Daoy (cell line): ENCODE data around the gene NCF4. TPM values are rescaled to one million over a fixed set of nuclear protein-coding genes. Genes with fewer than 3 reads are reported as not detected.
A peak's percentile ranks its signal among the peaks of the same experiment; 100 is the strongest.

Source experiments
- DNase-seq: peaks from one replicate; pipeline ENCODE4 v3.0.0-alpha.2; 2015; ENCODE audit warnings: low read depth
- total RNA-seq: library from RNA; depleted of rRNA; stranded (reverse); fragments of >200 nt; shearing (Covaris generic); gene quantifications from 2 replicates; pipeline ENCODE4 v1.2.3, GENCODE V29; 2014

Gene NCF4
- total RNA-seq, 1 experiment from 2014 or later, result 0.23 TPM

DNA sequence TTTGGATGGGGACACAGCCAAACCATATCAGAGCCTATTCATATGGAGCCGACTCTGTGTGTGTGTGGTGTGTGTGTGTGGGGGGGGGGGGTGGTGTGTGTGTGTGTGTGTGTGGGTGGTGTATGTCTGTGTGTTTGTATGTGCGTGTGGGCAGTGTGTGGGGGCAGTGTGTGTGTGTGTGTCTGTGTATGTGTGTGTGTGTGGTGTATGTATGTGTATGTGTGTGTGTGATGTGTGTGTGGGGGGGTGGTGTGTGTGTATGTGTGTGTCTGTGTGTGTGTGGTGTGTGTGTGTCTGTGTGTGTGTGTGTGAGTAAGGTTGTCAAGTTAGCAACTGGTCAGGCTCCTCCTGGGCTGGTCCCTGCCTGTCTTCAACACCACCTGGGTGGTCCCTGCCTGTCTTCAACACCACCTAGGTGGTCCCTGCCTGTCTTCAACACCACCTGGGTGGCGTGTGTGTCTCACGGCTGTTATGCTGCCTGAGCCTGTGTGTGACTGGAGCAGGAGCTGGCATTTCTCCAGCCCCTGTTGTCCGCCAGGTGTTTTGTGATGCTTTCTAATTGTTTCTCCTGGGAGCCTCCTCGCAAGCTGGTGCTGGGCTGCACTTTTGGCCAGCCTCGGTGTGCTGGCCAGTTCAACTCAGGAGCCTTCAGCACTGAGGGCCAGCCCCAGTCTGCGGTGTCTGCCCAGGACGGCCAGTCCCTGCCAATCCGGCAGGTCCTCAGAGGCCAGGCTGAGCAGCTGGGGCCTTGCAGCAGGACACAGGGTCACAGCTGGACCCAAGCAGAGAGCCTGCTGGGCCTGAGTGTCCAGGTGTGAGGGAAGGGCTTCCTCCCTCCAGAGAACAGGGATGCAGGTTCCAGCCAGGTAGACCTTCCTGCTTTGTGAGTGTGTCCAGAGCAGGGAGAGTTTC is 22.4 kb upstream of the NCF4 start:
- no peak for DNase-seq

DNA sequence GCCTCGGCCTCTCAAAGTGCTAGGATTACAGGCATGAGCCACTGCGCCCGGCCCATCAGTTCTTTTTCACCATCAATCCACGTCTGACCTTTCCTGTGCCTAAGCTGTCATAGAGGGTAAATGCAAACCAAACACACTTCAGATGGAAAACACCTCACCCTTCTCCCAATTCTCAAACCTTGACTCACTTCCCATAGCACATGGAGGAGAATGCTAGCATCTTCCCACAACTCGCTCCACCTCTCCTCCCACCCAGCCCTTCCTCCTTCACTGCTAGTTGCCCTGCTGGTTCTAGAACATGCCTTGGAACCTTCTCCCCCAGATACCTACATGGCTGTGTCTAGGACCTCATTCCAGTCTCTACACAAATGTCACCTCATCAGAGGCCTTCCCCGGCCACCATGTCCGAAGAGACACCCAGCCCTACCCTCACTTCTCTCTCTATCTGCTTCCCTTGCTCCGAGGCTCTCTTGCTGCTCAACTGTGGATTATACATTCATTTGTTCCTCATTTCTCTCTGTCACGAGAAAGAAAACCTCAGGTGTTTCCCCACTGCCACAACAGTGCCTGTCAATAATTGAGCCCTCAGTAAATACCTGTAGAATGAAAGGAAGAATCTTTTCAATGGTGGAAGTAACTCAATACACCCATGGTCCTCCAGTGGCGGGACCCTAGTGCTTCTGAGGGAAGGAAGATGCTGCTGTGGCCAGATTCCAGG is 21.3 kb upstream of the NCF4 start:
- peak; percentile 83 for DNase-seq

DNA sequence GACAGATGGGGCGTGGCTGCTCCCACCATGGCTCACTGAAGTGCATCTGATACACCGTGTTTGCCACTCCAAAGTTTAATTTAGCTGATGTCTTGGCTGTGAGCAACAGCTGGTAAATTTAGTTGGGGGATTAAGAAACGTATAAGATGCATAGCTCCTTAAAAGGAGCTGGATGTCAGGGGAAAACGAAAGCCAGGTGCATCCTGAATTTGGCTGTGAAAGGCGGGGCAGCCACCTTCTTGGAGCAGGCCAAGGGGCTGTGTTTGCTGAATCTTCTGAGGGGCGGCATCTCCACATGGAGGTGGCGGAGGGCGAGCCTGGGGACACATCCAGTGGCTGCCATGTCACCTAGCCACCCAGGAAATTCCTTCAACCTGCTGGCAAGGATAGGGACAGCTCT is 20.7 kb upstream of the NCF4 start:
- DNase-seq, result no peak

DNA sequence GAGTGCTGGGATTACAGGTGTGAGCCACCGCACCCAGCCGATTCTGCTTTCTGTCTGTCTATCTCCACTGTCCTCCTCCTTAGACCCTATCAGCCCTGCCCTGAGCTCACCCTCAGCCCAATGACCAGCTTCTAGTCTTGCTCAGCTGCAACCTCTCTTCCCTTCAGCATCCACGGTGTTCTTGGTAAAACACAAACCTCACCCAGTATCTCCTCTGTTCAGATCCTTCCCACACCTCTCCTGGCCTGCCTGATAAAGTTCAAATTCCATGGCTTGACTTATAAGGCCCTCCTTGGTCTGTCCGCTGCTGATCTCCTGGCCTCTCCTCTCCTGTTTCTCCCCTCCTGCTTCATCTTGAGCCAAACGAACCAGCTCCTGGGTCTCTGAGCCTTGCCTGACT is 14.5 kb upstream of the NCF4 start:
- DNase-seq, result no peak

DNA sequence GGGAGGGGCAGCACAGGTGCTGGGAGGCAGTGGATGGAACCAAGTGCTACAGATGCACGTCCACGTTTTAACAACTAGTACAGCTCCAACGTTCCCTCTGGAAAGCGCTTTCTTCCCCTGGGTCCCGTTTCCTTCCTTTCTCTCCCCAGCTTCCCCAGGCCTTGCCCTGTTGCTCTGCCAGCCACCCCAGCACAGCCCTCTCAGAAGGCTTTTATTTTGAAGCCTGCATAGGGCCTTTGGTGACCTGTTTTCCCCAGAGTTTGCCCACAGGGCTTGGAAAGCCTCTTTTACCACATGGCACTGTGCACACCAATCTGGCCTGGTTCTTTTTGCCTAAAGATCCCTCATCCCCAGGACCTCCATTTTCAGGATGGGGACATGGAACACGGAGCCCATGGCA is 13.9 kb upstream of the NCF4 start:
- DNase-seq, result no peak

DNA sequence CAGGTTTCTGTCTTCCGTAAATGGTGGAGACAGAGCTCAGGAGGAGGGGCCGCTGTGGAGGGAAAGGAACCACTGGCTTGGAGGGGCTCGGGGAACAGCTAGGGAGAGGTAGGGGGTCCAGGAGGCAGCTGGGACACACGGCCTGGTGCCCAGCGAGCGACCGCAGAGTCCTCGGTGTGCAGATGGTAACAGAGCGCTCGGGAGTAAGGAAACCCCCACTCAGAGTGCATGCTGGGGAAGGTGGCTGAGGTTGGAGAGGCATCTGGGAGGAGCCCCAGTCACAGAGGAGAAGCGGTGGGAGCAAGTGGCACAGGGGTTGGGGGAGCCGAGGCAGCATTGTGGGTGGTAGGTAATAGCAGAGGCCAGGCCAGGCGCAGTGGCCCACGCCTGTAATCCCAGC is 10.8 kb upstream of the NCF4 start:
- no peak for DNase-seq

DNA sequence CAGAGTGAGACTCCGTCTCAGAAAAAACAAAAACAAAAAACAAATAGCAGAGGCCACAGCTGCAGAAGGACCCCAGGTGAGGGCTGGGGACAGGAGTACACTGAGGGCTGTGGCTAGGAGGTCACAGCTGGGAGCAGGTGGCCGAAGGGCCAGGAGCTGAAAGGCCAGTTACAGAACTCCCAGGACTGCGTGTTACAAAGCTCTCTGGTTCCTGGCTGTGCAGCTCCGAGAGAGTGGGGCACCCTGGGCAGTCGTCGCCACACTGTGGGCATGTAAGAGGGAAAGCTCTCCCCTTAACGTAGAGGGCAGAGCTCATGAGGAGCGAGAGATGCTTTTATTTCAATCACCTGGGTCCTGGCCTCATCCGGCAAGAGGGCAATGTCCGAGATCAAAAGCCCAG is 10.1 kb upstream of the NCF4 start:
- DNase-seq, result no peak

DNA sequence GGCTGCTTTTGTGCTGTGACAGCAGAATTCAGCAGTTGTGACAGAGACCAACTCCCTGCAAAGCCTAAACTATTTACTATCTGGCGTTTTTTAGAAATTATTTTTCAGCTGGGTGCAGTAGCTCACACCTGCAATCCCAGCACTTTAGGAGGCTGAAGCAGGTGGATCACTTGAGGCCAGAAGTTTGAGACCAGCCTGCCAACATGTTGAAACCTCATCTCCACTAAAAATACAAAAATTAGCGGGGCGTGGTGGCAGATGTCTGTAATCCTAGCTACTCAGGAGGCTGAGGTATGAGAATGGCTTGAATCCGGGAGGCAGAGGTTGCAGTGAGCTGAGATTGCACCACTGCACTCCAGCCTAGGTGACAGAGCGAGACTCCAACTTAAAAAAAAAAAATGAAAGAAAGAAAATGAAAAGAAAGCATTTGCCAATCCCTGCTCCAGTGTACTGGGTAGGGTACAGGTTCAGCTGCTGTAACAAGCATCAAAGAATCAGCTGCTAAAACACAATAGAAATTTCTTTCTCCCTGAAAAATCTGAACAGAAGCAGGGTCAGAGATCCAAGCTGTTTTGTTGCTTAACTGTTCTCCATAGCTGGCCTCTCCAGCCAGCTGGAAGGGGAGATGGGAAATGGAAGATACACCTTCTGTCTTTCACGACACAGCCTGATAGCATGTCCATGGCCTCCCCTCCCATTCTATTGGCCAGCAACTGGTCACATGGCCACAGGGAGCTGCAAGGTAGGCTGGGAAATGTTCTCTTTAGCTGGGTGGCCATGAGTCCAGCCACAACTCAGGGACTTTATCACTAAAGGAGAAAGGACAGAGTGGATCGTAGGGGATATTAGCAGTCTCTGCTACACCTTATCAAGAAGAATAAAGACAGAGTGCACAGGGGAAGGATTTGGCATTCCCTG is 8.5 kb upstream of the NCF4 start:
- DNase-seq, result no peak

DNA sequence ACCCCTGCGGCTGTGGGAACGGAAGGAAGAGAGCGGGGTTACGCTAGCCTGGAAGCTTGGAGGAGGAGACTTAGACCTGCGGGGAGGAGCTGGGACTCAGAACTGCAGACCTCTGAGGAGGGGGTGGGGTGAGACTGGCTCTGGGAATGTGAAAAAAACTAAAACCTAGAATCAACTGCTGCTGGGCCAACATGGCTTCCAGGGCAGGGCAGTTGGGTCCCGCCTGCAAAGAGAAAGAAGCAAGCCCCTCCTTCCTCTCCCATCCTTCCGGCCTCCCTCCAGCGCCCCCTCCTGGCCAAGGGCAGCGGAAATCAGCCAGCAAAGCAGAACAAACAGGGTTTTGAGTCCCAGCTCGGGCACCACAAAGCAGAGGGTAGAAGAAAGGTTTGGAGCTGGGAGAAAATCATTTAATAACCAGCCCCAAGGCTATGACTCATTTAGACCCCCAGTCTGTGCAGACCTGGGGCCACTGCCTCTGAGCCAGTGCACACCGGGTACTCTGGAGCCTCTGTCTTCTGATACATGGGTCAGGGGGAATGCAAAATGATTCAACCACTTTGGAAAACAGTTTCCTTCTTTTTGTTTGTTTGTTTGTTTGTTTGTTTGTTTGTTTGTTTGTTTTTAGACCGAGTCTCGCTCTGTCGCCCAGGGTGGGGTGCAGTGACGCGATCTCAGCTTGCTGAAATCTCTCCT is 7.3 kb upstream of the NCF4 start:
- DNase-seq, result peak; percentile 68

DNA sequence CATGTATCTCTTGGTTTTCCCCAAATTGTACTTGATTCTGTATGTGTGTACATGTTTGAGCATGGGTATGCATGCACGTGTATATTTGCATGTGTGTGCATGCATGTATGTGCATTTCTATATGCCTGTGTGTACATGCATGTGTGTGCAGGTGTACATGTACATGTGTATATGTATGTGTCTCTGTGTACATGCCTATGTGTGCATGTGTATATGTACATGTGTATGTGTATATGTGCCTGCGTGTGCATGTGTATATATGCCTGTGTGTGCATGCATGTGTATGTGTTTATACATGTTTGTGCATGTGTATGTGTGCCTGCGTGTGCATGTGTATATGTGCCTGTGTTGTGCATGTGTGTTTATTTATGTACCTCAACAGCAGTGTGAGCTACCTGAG is 5.3 kb upstream of the NCF4 start:
- no peak for DNase-seq

DNA sequence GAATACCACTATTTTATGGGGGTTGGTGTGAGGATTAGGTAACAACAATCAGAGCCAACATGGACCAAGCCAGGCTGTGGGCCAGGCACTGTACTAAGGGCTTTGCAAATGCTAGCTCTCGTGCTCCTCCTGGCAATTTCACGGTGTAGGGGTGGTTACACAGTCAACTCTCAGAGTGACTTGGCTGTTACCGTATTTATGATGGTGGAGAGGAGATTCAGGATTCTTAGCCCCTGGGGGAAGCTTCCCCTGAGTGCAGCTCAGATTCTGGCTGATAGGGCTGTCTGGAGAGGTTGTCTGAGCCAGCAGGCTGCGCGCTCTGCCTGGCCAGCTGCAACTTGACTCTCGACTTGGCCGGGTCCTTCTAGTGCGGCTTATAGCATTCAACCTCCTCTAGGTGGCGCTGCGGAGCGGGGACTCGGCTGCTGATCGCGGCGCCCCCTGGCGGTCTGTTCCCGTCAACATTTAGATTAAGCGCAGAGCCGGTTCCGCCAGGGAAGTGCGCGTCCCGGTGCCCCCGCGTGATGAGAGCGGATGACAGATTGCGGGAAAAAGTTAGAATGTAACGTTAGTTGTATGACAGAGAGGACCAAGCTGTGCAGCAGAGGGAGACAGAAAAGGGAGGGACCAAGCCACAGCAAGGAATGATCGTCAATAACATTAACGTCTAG is 4.5 kb upstream of the NCF4 start:
- DNase-seq, result peak; percentile 87

DNA sequence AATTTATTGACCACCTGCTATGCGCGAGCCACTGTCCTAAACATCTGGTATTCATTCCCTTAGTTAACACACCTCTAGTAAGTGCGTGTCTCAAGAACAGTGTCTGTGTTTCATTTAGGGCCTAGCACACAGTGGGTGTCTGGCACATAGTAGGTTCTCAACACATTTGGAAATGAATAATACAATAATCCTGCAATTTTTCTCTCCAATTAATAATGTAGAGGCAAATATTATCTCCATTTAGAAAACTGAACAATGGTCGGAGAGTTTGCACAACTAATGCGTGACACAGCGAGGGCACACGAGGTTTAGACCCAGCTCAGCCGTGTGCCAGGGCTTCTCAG is 4.0 kb upstream of the NCF4 start:
- no peak for DNase-seq

DNA sequence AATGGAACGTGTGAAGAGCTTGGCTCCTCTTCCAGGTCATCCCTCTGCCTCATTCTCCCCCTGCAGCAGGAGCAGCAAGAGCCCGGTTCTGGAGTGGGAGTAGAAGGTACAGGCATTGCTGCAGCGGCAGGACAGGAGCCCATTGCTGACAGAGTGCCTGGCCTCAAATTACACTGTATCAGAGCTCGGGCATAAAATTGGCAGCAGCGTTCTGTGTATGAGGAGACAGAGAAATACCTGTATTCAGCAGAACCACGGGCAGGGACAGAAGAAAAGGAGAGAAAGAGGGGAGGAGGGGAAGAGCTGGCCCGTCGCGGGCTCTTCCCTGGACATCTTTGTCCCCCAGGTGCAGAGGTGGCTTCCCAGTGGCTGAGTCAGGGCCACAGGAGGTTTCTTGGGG is 2.6 kb upstream of the NCF4 start:
- DNase-seq, result no peak

DNA sequence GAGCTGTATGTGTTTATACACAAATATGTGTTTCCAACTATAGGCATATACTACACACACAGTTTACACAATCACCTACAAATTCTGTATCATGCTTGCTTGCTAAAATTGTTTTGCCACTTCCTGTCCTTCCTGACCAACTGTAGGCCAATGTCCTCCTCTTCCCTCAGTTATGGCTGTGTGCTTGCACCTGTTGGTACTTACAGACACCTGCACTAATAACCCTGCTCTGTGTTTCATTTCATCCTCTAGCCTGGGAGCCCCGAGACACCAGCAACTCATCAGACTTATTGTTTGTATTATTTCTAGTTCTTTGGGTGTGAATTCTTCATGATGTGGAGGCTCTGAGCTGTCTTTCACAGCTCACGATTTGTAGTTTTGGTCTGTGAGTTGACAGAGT is 1.8 kb upstream of the NCF4 start:
- DNase-seq, result no peak

DNA sequence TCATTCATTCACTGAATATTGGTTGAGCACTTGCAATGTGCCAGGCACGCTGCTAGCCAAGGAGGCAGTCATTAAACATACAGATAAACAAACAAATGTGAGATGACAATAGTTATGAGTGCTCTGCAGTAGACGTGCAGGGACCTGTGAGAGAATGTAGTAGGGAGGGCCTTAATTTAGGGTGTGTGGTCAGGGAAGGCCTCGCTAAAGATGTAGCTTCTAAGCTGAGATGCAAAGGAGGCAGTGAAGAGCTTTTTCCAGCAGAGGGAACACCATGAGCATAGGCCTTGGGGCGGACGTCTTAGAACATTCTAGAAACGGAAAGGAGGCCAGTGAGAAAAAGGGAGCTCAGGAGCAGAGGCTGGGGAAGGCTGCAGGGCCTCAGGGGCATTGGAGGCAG is 789 bp upstream of the NCF4 start:
- DNase-seq, result no peak

DNA sequence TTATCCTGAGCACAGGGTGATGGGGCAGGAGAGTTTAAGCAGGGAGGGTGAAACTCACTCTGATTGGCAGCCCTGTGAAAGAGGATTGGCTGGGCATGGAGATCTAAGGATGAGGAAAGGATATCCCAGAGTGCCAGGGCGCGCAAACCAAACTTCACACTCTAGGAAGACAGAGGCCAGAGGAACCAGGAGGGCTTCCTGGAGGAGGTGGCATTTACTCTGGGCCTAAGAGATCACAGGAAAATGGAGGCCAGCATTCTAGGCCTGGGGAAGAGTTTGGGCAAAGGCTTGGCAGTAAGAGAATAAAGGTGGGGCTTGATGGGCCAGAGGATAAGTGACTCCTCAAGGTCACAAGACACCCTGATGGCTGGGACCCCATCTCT is 377 bp upstream of the NCF4 start:
- DNase-seq, result no peak

DNA sequence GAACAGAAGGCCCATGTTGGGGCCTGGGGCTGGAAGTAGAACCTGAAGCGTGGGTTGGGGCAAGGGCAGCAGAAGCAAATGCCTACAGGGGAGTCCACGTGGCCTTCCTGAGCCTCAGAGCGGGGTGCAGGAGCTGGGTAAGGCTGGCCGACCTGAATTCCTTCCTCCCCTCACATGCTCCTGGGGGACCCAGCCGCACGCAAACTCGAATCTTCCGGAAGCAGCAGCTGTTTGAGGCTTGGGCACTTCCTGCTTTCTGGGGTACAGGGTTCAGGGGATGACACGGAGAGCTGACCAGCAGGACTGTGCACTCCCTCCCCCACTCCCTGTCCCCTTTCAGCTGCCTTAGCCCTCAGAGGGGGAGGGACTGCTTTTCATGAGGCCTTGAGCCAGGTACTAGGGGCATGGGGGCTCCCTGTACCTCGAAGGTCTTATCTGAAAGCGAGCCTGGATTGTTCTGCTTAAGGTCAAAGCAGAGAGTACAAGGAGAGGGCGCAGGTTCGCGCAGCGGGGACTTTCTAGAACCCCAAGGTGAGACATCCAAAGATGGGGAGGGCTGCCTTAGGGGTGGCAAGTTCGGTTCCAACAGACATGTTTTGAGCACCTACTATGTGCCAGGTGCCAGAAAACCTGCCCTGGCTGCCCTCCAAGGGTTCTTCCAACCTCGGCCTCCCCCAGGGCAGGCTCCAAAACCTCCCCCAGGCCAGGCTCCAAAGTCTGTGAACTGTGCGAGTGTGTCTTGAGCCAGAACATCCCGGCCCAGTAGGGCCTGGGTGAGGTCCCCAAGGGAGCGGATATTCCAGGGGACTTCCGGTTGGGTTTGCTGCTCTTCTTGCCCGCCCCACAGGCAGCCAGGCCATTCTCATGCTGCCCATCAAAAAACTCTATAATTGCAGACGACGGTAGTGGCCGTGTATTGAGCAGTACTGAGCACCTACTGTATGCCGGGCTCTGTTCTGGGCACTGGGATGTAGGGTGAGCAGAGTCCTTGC is 1.7 kb downstream of the NCF4 start:
- DNase-seq, result no peak

DNA sequence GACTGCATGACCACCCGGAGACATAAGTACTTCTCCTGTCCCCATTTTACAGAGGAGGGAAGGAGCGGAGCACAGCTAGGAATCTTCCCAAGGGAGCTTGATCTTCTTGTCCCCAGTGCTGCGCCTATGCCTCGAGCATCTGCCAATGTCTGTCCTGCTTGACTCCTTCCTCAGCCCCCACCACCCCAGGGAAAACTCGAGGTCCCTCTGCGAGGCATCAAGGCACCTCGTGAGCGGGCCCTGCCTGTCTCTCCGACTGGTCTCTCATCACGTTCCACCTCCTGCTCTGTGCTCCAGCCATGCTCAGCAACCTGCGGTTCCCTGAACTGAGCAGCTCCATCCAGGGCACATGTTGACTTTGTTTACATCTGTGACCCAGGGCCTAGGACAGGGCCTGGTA is 2.5 kb downstream of the NCF4 start:
- no peak for DNase-seq

DNA sequence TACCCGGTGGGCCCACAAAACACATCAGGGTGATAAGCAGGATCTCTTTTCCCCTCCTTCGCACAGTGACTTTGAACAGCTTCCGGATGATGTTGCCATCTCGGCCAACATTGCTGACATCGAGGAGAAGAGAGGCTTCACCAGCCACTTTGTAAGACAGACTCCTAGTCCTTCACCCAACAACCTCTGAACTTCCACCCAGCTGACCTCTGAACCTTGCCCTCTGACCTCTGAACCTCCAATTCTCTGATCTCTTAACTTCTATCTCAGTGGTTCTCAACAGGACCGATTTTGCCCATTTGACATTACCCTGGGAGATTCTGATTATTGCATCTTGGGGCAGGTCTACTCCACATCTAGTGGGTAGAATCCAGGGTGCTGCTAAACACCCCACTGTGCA is 3.2 kb downstream of the NCF4 start:
- no peak for DNase-seq
